ENCODE data around the gene JPH3.

JPH3 gene

DNA sequence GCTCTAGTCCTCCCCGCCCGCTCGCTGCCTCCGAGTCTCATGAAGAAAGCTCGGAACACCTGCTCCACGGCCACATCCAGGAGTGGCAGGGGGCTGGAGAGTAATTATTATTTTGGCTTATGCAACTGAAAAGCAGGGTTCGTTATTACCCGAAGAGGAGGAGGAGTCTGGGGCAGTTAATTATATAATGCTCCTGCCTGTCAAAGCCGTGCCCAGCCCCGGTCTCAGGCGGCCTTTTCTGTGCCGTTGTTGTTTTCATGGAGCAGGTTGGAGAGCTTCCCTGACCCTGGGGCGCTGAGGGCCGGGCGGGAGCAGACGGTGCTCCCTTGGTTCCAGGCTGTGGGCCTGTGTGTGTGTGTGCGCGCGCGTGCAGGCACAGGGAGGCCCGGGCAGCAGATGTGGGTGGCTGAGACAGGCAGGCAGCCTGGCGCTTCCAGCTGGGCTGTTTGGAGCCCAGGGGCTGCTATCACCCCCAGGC is 2.4 kb downstream of the JPH3 start:
- Histone ChIP-seq H3K4me3 (ENCODE audit: low read length) (peak overlapping the region; percentile 86), H3K27me3 (ENCODE audit: control insufficient read depth, insufficient read depth, low read length) (peaks cover 35% of the 10 kb centered on the region), H3K9me3 (ENCODE audit: control insufficient read depth, low read depth, low read length) (no peaks in the 10 kb centered on the region), H3K36me3 (ENCODE audit: control insufficient read depth, low read depth, low read length) (no peaks in the 10 kb centered on the region), H3K9ac (ENCODE audit: low read length) (no peak overlapping the region), H3K4me1 (ENCODE audit: control insufficient read depth, low read depth, low read length) (peaks cover 3% of the 10 kb centered on the region), H3K27ac (ENCODE audit: low read length) (no peak overlapping the region)

DNA sequence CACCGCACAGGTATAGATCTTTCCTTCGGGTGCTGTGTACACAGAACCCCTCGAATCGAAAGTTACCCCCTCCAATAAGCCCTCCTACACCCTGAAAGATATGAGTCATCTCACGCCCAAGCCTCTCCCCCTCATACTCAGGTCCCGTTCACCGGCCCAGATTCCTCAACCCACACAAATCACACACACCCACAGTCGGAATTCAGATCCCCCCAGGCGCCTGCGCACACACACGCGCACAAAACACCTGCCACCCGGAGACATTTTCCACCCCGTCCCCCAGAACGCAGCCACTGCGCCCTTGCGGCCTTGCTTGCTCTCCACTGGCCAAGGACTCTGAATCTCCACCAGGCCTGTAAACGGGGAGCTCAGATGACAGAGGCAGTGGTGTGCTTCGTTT is 4.9 kb downstream of the JPH3 start:
- Histone ChIP-seq H3K27me3 (ENCODE audit: control insufficient read depth, insufficient read depth, low read length) (peaks cover 27% of the 10 kb centered on the region), H3K36me3 (ENCODE audit: control insufficient read depth, low read depth, low read length) (no peaks in the 10 kb centered on the region)

GRCh38 chr16:87607871-87608270 is 5.6 kb downstream of the JPH3 start:
- Histone ChIP-seq H3K9ac (ENCODE audit: low read length) (no peak overlapping the region), H3K27me3 (ENCODE audit: control insufficient read depth, insufficient read depth, low read length) (peaks cover 27% of the 10 kb centered on the region), H3K4me3 (ENCODE audit: low read length) (no peak overlapping the region), H3K36me3 (ENCODE audit: control insufficient read depth, low read depth, low read length) (no peaks in the 10 kb centered on the region), H3K27ac (ENCODE audit: low read length) (no peak overlapping the region), H3K4me1 (ENCODE audit: control insufficient read depth, low read depth, low read length) (no peaks in the 10 kb centered on the region), H3K9me3 (ENCODE audit: control insufficient read depth, low read depth, low read length) (no peaks in the 10 kb centered on the region)

More for the DNA sequence above, 4.9 kb downstream of the JPH3 start:
- Histone ChIP-seq H3K9ac (ENCODE audit: low read length) (no peak overlapping the region), H3K4me3 (ENCODE audit: low read length) (no peak overlapping the region), H3K9me3 (ENCODE audit: control insufficient read depth, low read depth, low read length) (no peaks in the 10 kb centered on the region), H3K4me1 (ENCODE audit: control insufficient read depth, low read depth, low read length) (no peaks in the 10 kb centered on the region), H3K27ac (ENCODE audit: low read length) (no peak overlapping the region)

- no peaks in the 10 kb centered on the region for H3K4me1 ChIP-seq (ENCODE audit: control insufficient read depth, low read depth, low read length)
- peaks cover 21% of the 10 kb centered on the region for H3K27me3 ChIP-seq (ENCODE audit: control insufficient read depth, insufficient read depth, low read length)
- H3K36me3 ChIP-seq (ENCODE audit: control insufficient read depth, low read depth, low read length): no peaks in the 10 kb centered on the region
- H3K9me3 ChIP-seq (ENCODE audit: control insufficient read depth, low read depth, low read length): no peaks in the 10 kb centered on the region
- no peak overlapping the region for H3K4me3 ChIP-seq (ENCODE audit: low read length)
- H3K27ac ChIP-seq (ENCODE audit: low read length): no peak overlapping the region
- H3K9ac ChIP-seq (ENCODE audit: low read length): no peak overlapping the region
Measured at GRCh38 chr16:87608400-87608985, 6.2 kb downstream of the JPH3 start.

GRCh38 chr16:87610026-87610425 is 7.7 kb downstream of the JPH3 start:
- Histone ChIP-seq H3K27ac (ENCODE audit: low read length) (no peak overlapping the region), H3K9ac (ENCODE audit: low read length) (no peak overlapping the region), H3K4me1 (ENCODE audit: control insufficient read depth, low read depth, low read length) (no peaks in the 10 kb centered on the region), H3K36me3 (ENCODE audit: control insufficient read depth, low read depth, low read length) (no peaks in the 10 kb centered on the region), H3K4me3 (ENCODE audit: low read length) (no peak overlapping the region), H3K27me3 (ENCODE audit: control insufficient read depth, insufficient read depth, low read length) (peaks cover 5% of the 10 kb centered on the region), H3K9me3 (ENCODE audit: control insufficient read depth, low read depth, low read length) (no peaks in the 10 kb centered on the region)

DNA sequence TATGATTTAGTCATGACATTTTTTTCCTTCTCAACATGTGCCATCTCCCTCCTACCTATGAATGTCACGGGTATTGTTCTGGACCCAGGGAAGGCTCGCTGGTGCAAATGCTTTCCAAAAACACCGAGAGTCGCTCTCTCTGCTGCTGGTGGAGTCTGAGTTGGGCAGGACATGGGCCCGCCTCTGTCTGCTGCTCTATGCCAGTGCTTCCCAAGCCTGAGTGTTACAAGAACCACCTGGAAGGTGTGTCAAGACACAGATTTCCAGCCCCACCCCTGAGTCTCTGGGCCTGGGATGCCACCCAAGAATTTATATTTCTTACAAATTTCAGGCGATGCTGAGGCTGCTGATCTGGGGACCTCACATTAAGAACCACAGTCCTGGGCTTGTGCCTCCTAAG is 9.1 kb downstream of the JPH3 start:
- no peaks in the 10 kb centered on the region for H3K36me3 ChIP-seq (ENCODE audit: control insufficient read depth, low read depth, low read length)
- H3K27ac ChIP-seq (ENCODE audit: low read length): no peak overlapping the region
- no peaks in the 10 kb centered on the region for H3K9me3 ChIP-seq (ENCODE audit: control insufficient read depth, low read depth, low read length)
- H3K9ac ChIP-seq (ENCODE audit: low read length): no peak overlapping the region
- H3K4me1 ChIP-seq (ENCODE audit: control insufficient read depth, low read depth, low read length): no peaks in the 10 kb centered on the region
- no peaks in the 10 kb centered on the region for H3K27me3 ChIP-seq (ENCODE audit: control insufficient read depth, insufficient read depth, low read length)
- H3K4me3 ChIP-seq (ENCODE audit: low read length): no peak overlapping the region

DNA sequence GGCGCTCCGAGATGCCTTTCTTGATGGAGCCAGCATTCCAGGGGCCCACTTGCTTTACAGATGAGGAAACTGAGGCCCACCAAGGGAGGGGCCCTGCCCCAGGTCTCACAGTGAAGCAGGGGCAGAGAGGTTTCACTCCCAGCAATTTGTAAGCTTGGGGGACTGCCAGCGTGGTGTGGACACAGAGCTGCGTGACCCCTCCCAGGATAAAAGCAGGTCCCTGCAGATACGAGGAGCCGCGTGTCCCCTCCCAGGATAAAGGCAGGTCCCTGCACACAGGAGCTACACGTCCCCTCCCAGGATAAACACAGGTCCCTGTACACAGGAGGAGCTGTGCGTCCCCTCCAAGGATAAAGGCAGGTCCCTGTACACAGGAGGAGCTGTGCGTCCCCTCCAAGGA is 11.7 kb downstream of the JPH3 start:
- Histone ChIP-seq H3K4me1 (ENCODE audit: control insufficient read depth, low read depth, low read length) (no peaks in the 10 kb centered on the region), H3K9me3 (ENCODE audit: control insufficient read depth, low read depth, low read length) (no peaks in the 10 kb centered on the region), H3K27me3 (ENCODE audit: control insufficient read depth, insufficient read depth, low read length) (no peaks in the 10 kb centered on the region), H3K9ac (ENCODE audit: low read length) (no peak overlapping the region), H3K4me3 (ENCODE audit: low read length) (no peak overlapping the region), H3K27ac (ENCODE audit: low read length) (no peak overlapping the region), H3K36me3 (ENCODE audit: control insufficient read depth, low read depth, low read length) (no peaks in the 10 kb centered on the region)

- H3K27ac ChIP-seq (ENCODE audit: low read length): no peak overlapping the region
- no peaks in the 10 kb centered on the region for H3K27me3 ChIP-seq (ENCODE audit: control insufficient read depth, insufficient read depth, low read length)
- H3K9ac ChIP-seq (ENCODE audit: low read length): no peak overlapping the region
- no peaks in the 10 kb centered on the region for H3K36me3 ChIP-seq (ENCODE audit: control insufficient read depth, low read depth, low read length)
- H3K9me3 ChIP-seq (ENCODE audit: control insufficient read depth, low read depth, low read length): no peaks in the 10 kb centered on the region
- H3K4me1 ChIP-seq (ENCODE audit: control insufficient read depth, low read depth, low read length): peaks cover 3% of the 10 kb centered on the region
- no peak overlapping the region for H3K4me3 ChIP-seq (ENCODE audit: low read length)
Measured at GRCh38 chr16:87615621-87616041, 13.3 kb downstream of the JPH3 start.

GRCh38 chr16:87616556-87616955 is 14.2 kb downstream of the JPH3 start:
- no peaks in the 10 kb centered on the region for H3K27me3 ChIP-seq (ENCODE audit: control insufficient read depth, insufficient read depth, low read length)
- H3K4me1 ChIP-seq (ENCODE audit: control insufficient read depth, low read depth, low read length): peaks cover 3% of the 10 kb centered on the region
- H3K27ac ChIP-seq (ENCODE audit: low read length): no peak overlapping the region
- H3K9ac ChIP-seq (ENCODE audit: low read length): no peak overlapping the region
- H3K9me3 ChIP-seq (ENCODE audit: control insufficient read depth, low read depth, low read length): no peaks in the 10 kb centered on the region
- no peaks in the 10 kb centered on the region for H3K36me3 ChIP-seq (ENCODE audit: control insufficient read depth, low read depth, low read length)
- H3K4me3 ChIP-seq (ENCODE audit: low read length): no peak overlapping the region

GRCh38 chr16:87618216-87618615 is 15.9 kb downstream of the JPH3 start:
- H3K36me3 ChIP-seq (ENCODE audit: control insufficient read depth, low read depth, low read length): no peaks in the 10 kb centered on the region
- no peak overlapping the region for H3K27ac ChIP-seq (ENCODE audit: low read length)
- H3K4me3 ChIP-seq (ENCODE audit: low read length): no peak overlapping the region
- H3K4me1 ChIP-seq (ENCODE audit: control insufficient read depth, low read depth, low read length): peaks cover 3% of the 10 kb centered on the region
- no peaks in the 10 kb centered on the region for H3K9me3 ChIP-seq (ENCODE audit: control insufficient read depth, low read depth, low read length)
- no peaks in the 10 kb centered on the region for H3K27me3 ChIP-seq (ENCODE audit: control insufficient read depth, insufficient read depth, low read length)
- H3K9ac ChIP-seq (ENCODE audit: low read length): no peak overlapping the region

- Histone ChIP-seq H3K9me3 (ENCODE audit: control insufficient read depth, low read depth, low read length) (no peaks in the 10 kb centered on the region), H3K4me1 (ENCODE audit: control insufficient read depth, low read depth, low read length) (peaks cover 3% of the 10 kb centered on the region), H3K9ac (ENCODE audit: low read length) (no peak overlapping the region), H3K36me3 (ENCODE audit: control insufficient read depth, low read depth, low read length) (no peaks in the 10 kb centered on the region), H3K27ac (ENCODE audit: low read length) (no peak overlapping the region), H3K27me3 (ENCODE audit: control insufficient read depth, insufficient read depth, low read length) (no peaks in the 10 kb centered on the region), H3K4me3 (ENCODE audit: low read length) (no peak overlapping the region)
Measured at GRCh38 chr16:87619360-87620200, 17.3 kb downstream of the JPH3 start.

GRCh38 chr16:87620201-87620495 is 17.8 kb downstream of the JPH3 start:
- H3K27me3 ChIP-seq (ENCODE audit: control insufficient read depth, insufficient read depth, low read length): no peaks in the 10 kb centered on the region
- no peak overlapping the region for H3K27ac ChIP-seq (ENCODE audit: low read length)
- no peaks in the 10 kb centered on the region for H3K36me3 ChIP-seq (ENCODE audit: control insufficient read depth, low read depth, low read length)
- H3K9ac ChIP-seq (ENCODE audit: low read length): no peak overlapping the region
- peaks cover 3% of the 10 kb centered on the region for H3K4me1 ChIP-seq (ENCODE audit: control insufficient read depth, low read depth, low read length)
- no peaks in the 10 kb centered on the region for H3K9me3 ChIP-seq (ENCODE audit: control insufficient read depth, low read depth, low read length)
- H3K4me3 ChIP-seq (ENCODE audit: low read length): no peak overlapping the region
